ENCODE results near the gene CLSTN1. TPM values are rescaled to one million over a fixed set of nuclear protein-coding genes. Genes with fewer than 3 reads are reported as not detected.

The CLSTN1 gene
- total and polyA plus RNA-seq, 12 donors, result 37.1 to 79.8 (median 63.8) TPM

GRCh38 chr1:9858293-9859035 lies 34.7 kb upstream of the CLSTN1 start:
- intact Hi-C loops (cut with DNase I), result loop anchor here in 1 of 10 donors (10.0 kb wide), 1 partner anchor 154 kb away; no protein-coding TSS in a partner anchor
- no peak for ATAC-seq
- H3K27ac ChIP-seq, result peak overlapping the region in 1 of 10 donors; percentile 31
- no peak overlapping the region for H3K4me3 ChIP-seq
- no peaks in the 10 kb centered on the region for H3K27me3 ChIP-seq
- no peak for DNase-seq
- peaks cover 0 to 11% (median 0%) of the 10 kb centered on the region in 11 donors for H3K9me3 ChIP-seq
- H3K4me1 ChIP-seq, result peaks cover 0 to 20% (median 7%) of the 10 kb centered on the region in 9 donors
- TF ChIP-seq CTCF (IDR thresholded peaks at IDR 0.05), result no peak
- 96% methylated on average over 6 of the region's 6 CpGs for WGBS, 2 donors
- peaks cover 0 to 69% (median 2%) of the 10 kb centered on the region in 9 donors for H3K36me3 ChIP-seq

- intact Hi-C loops (cut with DNase I), result loop anchor here in 1 of 10 donors (10.0 kb wide), 1 partner anchor 150 kb away; no protein-coding TSS in a partner anchor
- no peaks in the 10 kb centered on the region for H3K27me3 ChIP-seq
- DNase-seq (no peak), ATAC-seq (no peak)
- H3K4me3 ChIP-seq, result no peak overlapping the region
- peaks cover 0 to 11% (median 0%) of the 10 kb centered on the region in 11 donors for H3K9me3 ChIP-seq
- H3K4me1 ChIP-seq, result peaks cover 0 to 27% (median 7%) of the 10 kb centered on the region in 9 donors
- no peak for TF ChIP-seq CTCF (IDR thresholded peaks at IDR 0.05)
- WGBS, 2 donors, result 83 to 91% methylated on average over 1 of the region's 1 CpG
- no peak overlapping the region for H3K27ac ChIP-seq
- peaks cover 0 to 77% (median 4%) of the 10 kb centered on the region in 9 donors for H3K36me3 ChIP-seq
These were observed 31.4 kb upstream of the CLSTN1 start for GRCh38 chr1:9855186-9855585.

DNA sequence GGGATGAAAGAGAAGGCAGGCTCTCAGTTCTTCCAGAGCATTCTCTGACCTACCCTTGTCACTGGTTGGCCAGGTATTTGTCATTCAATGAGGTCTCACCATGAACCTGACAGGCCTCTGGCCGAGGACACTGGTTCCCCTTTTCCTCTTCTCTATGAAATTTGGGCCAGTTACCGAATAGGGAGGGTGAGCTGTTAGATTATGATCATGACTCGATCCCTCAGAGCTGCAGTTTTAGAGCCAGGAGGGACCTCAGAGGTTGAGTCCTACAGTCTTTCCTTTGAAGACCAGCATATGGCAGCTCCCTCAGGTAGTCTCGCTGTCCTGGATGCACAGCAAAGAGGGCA lies 29.5 kb upstream of the CLSTN1 start:
- Histone ChIP-seq H3K4me1 (peaks cover 0 to 16% (median 4%) of the 10 kb centered on the region in 9 donors), H3K27me3 (no peaks in the 10 kb centered on the region), H3K36me3 (peaks cover 0 to 79% (median 7%) of the 10 kb centered on the region in 9 donors), H3K27ac (no peak overlapping the region), H3K9me3 (peaks cover 0 to 11% (median 0%) of the 10 kb centered on the region in 11 donors), H3K4me3 (no peak overlapping the region)
- intact Hi-C loops (cut with DNase I), result loop anchor here in 1 of 10 donors (10.0 kb wide), 1 partner anchor 148 kb away; no protein-coding TSS in a partner anchor
- ATAC-seq (no peak), DNase-seq (no peak)
- no peak for TF ChIP-seq CTCF (IDR thresholded peaks at IDR 0.05)
- WGBS, 2 donors, result 89 to 98% methylated on average over 4 of the region's 4 CpGs

DNA sequence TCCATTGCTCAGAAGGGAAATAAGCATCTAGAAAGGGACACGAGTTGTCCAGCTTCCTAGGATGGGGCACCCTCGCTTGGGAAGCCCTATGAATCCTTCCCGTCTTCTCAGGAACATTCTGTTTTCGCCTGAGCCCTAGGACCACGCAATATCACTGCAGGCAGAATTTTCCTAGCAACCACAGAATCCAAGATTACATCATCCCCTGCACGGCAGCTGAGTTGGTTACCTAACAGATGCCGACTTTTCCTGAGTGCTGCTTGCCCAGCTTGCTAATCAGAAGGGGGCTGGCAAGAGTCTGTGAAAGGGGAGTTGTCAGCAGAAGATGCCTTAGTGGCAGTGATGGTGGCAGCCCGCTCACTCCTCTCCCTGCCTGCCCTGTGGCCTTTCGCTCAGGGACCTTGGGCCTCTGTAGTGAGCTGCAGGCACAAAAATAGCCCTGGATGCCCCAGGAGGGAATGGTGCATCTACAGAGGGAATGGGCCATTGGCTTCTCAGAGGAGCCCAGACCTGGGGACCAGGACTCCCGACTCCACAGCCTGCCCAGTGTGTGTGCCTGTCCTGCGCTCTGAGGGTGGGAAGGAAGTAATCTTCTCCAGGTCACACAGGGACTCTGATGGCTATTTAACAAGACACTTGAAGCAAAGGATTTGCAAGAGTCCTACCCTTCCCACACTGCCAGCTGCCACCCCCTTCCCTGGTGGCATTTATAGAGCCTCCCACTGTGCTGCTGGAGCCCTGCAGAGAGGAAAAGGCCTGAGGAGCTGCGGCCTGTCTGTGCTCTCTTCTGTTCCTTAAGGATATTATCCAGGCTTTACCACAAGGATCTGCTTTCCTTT lies 28.9 kb upstream of the CLSTN1 start:
- ATAC-seq, result peak in 4 of 8 donors; percentile 10 to 65 (median 58)
- WGBS, 2 donors, result 81% methylated on average over 12 of the region's 12 CpGs
- no peak overlapping the region for H3K4me3 ChIP-seq
- peaks cover 0 to 73% (median 7%) of the 10 kb centered on the region in 9 donors for H3K36me3 ChIP-seq
- no peak for DNase-seq
- H3K9me3 ChIP-seq, result peaks cover 0 to 11% (median 0%) of the 10 kb centered on the region in 11 donors
- H3K27ac ChIP-seq, result no peak overlapping the region
- no peak for TF ChIP-seq CTCF (IDR thresholded peaks at IDR 0.05)
- peaks cover 0 to 22% (median 9%) of the 10 kb centered on the region in 9 donors for H3K4me1 ChIP-seq
- H3K27me3 ChIP-seq, result no peaks in the 10 kb centered on the region
- intact Hi-C loops (cut with DNase I), result loop anchor here in 1 of 10 donors (10.0 kb wide), 1 partner anchor 148 kb away; no protein-coding TSS in a partner anchor

Data from heart right ventricle (tissue), 16 donors.